ENCODE measurements around the gene SOCS4. TPM values are rescaled to one million over a fixed set of nuclear protein-coding genes. Genes with fewer than 3 reads are reported as not detected.

Gene SOCS4
- total RNA-seq, 1 experiment from 2014 or later: 7.7 TPM

- no peaks in the 10 kb centered on the region for H3K36me3 ChIP-seq (replicated peaks; ENCODE audit: control insufficient read depth, insufficient read depth, low read length)
- no peak overlapping the region for H3K4me3 ChIP-seq (ENCODE audit: insufficient read depth, low read depth, low read length)
- no peaks in the 10 kb centered on the region for H3K27me3 ChIP-seq (ENCODE audit: control insufficient read depth, insufficient read depth, low read length)
- DNase-seq: no peak
Measured at GRCh38 chr14:55086938-55087337, 59.9 kb downstream of the SOCS4 start.

GRCh38 chr14:55088356-55088755, 61.3 kb downstream of the SOCS4 start:
- Histone ChIP-seq H3K27me3 (ENCODE audit: control insufficient read depth, insufficient read depth, low read length) (no peaks in the 10 kb centered on the region), H3K36me3 (replicated peaks; ENCODE audit: control insufficient read depth, insufficient read depth, low read length) (no peaks in the 10 kb centered on the region), H3K4me3 (ENCODE audit: insufficient read depth, low read depth, low read length) (no peak overlapping the region)
- no peak for DNase-seq

GRCh38 chr14:55092341-55092740, 65.3 kb downstream of the SOCS4 start:
- Histone ChIP-seq H3K4me3 (ENCODE audit: insufficient read depth, low read depth, low read length) (no peak overlapping the region), H3K27me3 (ENCODE audit: control insufficient read depth, insufficient read depth, low read length) (no peaks in the 10 kb centered on the region), H3K36me3 (replicated peaks; ENCODE audit: control insufficient read depth, insufficient read depth, low read length) (no peaks in the 10 kb centered on the region)
- no peak for DNase-seq

- H3K36me3 ChIP-seq (replicated peaks; ENCODE audit: control insufficient read depth, insufficient read depth, low read length): no peaks in the 10 kb centered on the region
- H3K4me3 ChIP-seq (ENCODE audit: insufficient read depth, low read depth, low read length): no peak overlapping the region
- no peak for DNase-seq
- no peaks in the 10 kb centered on the region for H3K27me3 ChIP-seq (ENCODE audit: control insufficient read depth, insufficient read depth, low read length)
Measured at GRCh38 chr14:55094292-55095157, 67.5 kb downstream of the SOCS4 start.

GRCh38 chr14:55097881-55098560, 71.0 kb downstream of the SOCS4 start:
- Histone ChIP-seq H3K27me3 (ENCODE audit: control insufficient read depth, insufficient read depth, low read length) (no peaks in the 10 kb centered on the region), H3K4me3 (ENCODE audit: insufficient read depth, low read depth, low read length) (no peak overlapping the region), H3K36me3 (replicated peaks; ENCODE audit: control insufficient read depth, insufficient read depth, low read length) (no peaks in the 10 kb centered on the region)
- DNase-seq: no peak

- Histone ChIP-seq H3K36me3 (replicated peaks; ENCODE audit: control insufficient read depth, insufficient read depth, low read length) (no peaks in the 10 kb centered on the region), H3K27me3 (ENCODE audit: control insufficient read depth, insufficient read depth, low read length) (no peaks in the 10 kb centered on the region), H3K4me3 (ENCODE audit: insufficient read depth, low read depth, low read length) (no peak overlapping the region)
- DNase-seq: no peak
Measured at GRCh38 chr14:55098561-55098898, 71.5 kb downstream of the SOCS4 start.

Other genes with a start within 250 kb of the SOCS4 start
- 5.5 and 12.1 TPM in 2 replicates for gene GCH1, start 124.4 kb upstream of the SOCS4 start, total RNA-seq (2014; rRNA removed; shearing (Covaris generic))
- 39.4 and 70.4 TPM in 2 replicates for gene WDHD1, start 137 bp upstream of the SOCS4 start, total RNA-seq (2014; rRNA removed; shearing (Covaris generic))
- 45.7 and 51.0 TPM in 2 replicates for gene MAPK1IP1L, start 24.4 kb downstream of the SOCS4 start, total RNA-seq (2014; rRNA removed; shearing (Covaris generic))
- gene LGALS3, start 102.0 kb downstream of the SOCS4 start, total RNA-seq (2014; rRNA removed; shearing (Covaris generic)): 0.18 and 1.6 TPM in 2 replicates
- gene DLGAP5, start 164.3 kb downstream of the SOCS4 start, total RNA-seq (2014; rRNA removed; shearing (Covaris generic)): 102 and 147 TPM in 2 replicates
- 13.8 and 16.6 TPM in 2 replicates for gene FBXO34, start 244.2 kb downstream of the SOCS4 start, total RNA-seq (2014; rRNA removed; shearing (Covaris generic))